ENCODE data around the gene DESI1.

- TF ChIP-seq POLR2AphosphoS5 (IDR thresholded peaks at IDR 0.05; ENCODE audit: low read depth, low read length): no peak
- no peak for TF ChIP-seq TAF1 (IDR thresholded peaks at IDR 0.05; ENCODE audit: borderline replicate concordance, insufficient read depth, low read length)
- TF ChIP-seq, protein P1, sequence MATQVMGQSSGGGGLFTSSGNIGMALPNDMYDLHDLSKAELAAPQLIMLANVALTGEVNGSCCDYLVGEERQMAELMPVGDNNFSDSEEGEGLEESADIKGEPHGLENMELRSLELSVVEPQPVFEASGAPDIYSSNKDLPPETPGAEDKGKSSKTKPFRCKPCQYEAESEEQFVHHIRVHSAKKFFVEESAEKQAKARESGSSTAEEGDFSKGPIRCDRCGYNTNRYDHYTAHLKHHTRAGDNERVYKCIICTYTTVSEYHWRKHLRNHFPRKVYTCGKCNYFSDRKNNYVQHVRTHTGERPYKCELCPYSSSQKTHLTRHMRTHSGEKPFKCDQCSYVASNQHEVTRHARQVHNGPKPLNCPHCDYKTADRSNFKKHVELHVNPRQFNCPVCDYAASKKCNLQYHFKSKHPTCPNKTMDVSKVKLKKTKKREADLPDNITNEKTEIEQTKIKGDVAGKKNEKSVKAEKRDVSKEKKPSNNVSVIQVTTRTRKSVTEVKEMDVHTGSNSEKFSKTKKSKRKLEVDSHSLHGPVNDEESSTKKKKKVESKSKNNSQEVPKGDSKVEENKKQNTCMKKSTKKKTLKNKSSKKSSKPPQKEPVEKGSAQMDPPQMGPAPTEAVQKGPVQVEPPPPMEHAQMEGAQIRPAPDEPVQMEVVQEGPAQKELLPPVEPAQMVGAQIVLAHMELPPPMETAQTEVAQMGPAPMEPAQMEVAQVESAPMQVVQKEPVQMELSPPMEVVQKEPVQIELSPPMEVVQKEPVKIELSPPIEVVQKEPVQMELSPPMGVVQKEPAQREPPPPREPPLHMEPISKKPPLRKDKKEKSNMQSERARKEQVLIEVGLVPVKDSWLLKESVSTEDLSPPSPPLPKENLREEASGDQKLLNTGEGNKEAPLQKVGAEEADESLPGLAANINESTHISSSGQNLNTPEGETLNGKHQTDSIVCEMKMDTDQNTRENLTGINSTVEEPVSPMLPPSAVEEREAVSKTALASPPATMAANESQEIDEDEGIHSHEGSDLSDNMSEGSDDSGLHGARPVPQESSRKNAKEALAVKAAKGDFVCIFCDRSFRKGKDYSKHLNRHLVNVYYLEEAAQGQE (IDR thresholded peaks at IDR 0.05; ENCODE audit: insufficient read depth in 1 of 2, low read depth in 2 of 2, low read length in 2 of 2): no peak
- TF ChIP-seq SIN3A (IDR thresholded peaks at IDR 0.05; ENCODE audit: borderline replicate concordance, insufficient read depth, low read length): no peak
Observed at GRCh38 chr22:41647771-41648170, 26.9 kb upstream of the DESI1 start.

All from PFSK-1 (cell line).